ENCODE data around the gene PDGFA. TPM values are rescaled to one million over a fixed set of nuclear protein-coding genes. Genes with fewer than 3 reads are reported as not detected.
A peak's percentile ranks its signal among the peaks of the same experiment; 100 is the strongest.

Gene PDGFA
- total RNA-seq, 1 donor from 2014 or later: 9.8 TPM

DNA sequence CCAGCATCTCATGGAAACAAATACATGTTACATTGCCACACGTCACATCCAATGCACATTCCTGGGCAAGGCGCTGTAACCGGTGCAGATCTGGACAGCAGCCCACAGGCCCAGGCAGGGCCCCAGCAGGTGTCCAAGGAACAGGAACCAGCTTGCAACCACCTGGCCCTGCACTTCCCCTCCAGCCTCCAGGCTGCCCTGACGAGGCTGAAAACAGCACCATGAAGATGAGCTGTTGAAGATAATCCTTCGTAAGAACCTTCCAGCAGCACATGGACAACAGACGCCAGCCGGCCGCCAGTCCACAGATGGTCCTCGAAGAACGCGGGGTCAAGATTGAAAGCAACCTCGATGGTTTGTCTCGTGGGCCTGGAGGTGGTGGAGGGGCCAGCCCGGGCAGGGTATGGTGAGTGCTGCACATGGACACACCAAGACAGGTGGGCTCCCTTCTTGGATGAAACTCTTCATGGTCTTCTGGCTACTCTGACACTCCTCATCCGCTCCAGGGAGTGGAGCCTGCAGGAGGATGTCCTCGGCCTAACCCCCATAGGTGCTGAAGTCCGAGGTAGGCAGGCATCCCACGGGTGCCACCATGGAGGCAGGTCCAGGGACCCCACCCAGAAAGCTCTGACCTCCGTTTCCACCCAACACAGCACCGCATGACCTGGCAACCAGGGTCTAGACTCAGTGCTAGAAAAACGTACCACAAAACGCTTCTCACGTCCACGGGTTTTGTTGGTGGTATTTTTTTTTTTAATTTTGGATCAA is 22.9 kb downstream of the PDGFA start:
- Histone ChIP-seq H2AFZ (replicated peaks) (no peak overlapping the region), H3K9ac (no peak overlapping the region), H3K27me3 (no peaks in the 10 kb centered on the region), H3K36me3 (no peaks in the 10 kb centered on the region), H3K4me2 (no peak overlapping the region), H3K4me3 (no peak overlapping the region), H3K9me3 (ENCODE audit: low read depth) (no peaks in the 10 kb centered on the region), H3K79me2 (ENCODE audit: low read depth) (no peaks in the 10 kb centered on the region), H3K27ac (no peak overlapping the region), H3K4me1 (no peaks in the 10 kb centered on the region), H3F3A (ENCODE audit: low read depth) (no peaks in the 10 kb centered on the region), H4K20me1 (ENCODE audit: low read depth) (no peaks in the 10 kb centered on the region)
- no peaks in the 10 kb centered on the region for H3K36me3 Mint-ChIP-seq
- TF ChIP-seq EZH2 (IDR thresholded peaks at IDR 0.05) (no peak), EZH2phosphoT487 (IDR thresholded peaks at IDR 0.05) (no peak)
- TF ChIP-seq, protein P1, sequence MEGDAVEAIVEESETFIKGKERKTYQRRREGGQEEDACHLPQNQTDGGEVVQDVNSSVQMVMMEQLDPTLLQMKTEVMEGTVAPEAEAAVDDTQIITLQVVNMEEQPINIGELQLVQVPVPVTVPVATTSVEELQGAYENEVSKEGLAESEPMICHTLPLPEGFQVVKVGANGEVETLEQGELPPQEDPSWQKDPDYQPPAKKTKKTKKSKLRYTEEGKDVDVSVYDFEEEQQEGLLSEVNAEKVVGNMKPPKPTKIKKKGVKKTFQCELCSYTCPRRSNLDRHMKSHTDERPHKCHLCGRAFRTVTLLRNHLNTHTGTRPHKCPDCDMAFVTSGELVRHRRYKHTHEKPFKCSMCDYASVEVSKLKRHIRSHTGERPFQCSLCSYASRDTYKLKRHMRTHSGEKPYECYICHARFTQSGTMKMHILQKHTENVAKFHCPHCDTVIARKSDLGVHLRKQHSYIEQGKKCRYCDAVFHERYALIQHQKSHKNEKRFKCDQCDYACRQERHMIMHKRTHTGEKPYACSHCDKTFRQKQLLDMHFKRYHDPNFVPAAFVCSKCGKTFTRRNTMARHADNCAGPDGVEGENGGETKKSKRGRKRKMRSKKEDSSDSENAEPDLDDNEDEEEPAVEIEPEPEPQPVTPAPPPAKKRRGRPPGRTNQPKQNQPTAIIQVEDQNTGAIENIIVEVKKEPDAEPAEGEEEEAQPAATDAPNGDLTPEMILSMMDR (IDR thresholded peaks at IDR 0.05): no peak
- peaks cover 2% of the 10 kb centered on the region for H3K27me3 Mint-ChIP-seq (ENCODE audit: insufficient read depth, low read depth)
- no peak for DNase-seq (ENCODE audit: low spot score)
- no peak overlapping the region for H3K4me3 Mint-ChIP-seq
- H3K9me3 Mint-ChIP-seq: peaks cover 2% of the 10 kb centered on the region
- H3K27ac Mint-ChIP-seq: peak overlapping the region; percentile 37
- H3K4me1 Mint-ChIP-seq: peaks cover 16% of the 10 kb centered on the region

DNA sequence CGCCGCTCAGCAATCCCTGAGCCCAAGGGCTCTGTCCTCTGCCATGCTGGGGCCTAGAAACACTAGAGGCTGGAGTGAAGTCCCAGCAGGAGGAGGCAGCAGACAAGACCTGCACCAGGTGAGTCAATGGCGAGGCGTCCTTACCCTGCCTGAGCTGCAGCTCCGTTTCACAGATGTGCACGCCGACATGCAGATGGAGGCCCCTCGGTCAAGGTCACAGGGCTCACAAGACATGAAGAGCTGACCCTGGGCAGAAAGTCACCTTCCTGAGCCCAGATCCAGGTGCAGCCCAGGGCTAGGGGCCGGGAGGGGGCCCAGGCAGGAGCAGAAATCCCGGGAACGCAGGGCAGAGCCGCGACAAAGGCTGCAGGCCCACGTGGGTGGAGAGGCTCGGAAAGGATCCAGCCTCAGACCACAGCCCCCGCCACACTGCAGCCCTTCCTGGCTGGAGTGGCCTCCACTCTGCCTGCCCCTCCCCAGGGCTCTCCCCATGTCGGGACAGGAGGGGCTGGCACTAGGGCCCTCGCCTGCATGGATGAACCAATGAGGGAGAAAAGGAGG is 23.8 kb downstream of the PDGFA start:
- no peaks in the 10 kb centered on the region for H4K20me1 ChIP-seq (ENCODE audit: low read depth)
- Mint-ChIP-seq H3K9me3 (peaks cover 2% of the 10 kb centered on the region), H3K36me3 (no peaks in the 10 kb centered on the region), H3K27ac (no peak overlapping the region), H3K4me3 (no peak overlapping the region), H3K4me1 (peaks cover 12% of the 10 kb centered on the region), H3K27me3 (ENCODE audit: insufficient read depth, low read depth) (peaks cover 2% of the 10 kb centered on the region)
- H3K4me3 ChIP-seq: no peak overlapping the region
- no peaks in the 10 kb centered on the region for H3F3A ChIP-seq (ENCODE audit: low read depth)
- no peaks in the 10 kb centered on the region for H3K4me1 ChIP-seq
- no peaks in the 10 kb centered on the region for H3K79me2 ChIP-seq (ENCODE audit: low read depth)
- no peaks in the 10 kb centered on the region for H3K27me3 ChIP-seq
- TF ChIP-seq, protein P1 (IDR thresholded peaks at IDR 0.05): no peak
- no peak for TF ChIP-seq EZH2 (IDR thresholded peaks at IDR 0.05)
- no peak for TF ChIP-seq EZH2phosphoT487 (IDR thresholded peaks at IDR 0.05)
- DNase-seq (ENCODE audit: low spot score): no peak
- no peaks in the 10 kb centered on the region for H3K36me3 ChIP-seq
- H3K4me2 ChIP-seq: no peak overlapping the region
- H3K9me3 ChIP-seq (ENCODE audit: low read depth): no peaks in the 10 kb centered on the region
- H3K9ac ChIP-seq: no peak overlapping the region
- no peak overlapping the region for H2AFZ ChIP-seq (replicated peaks)
- H3K27ac ChIP-seq: no peak overlapping the region

DNA sequence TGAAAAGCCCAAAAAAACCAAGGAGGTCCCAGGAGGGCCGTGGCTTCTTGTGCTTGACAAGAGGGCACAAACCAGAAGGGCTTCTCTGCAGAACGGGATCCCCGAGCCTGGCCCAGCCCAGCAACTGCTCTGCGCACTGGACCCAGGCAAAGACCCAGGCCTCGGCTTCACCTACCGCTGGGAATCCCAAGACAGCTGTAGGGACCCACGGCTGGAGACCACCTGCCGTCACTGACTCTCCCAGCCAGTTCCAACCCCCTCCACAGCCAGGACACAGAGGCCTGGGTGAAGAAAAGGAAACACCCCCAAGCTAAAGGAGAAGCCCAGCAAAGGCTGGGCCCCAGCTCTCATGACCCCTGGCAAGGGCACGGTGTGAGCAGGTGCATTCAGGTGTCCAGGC is 24.3 kb downstream of the PDGFA start:
- Histone ChIP-seq H3F3A (ENCODE audit: low read depth) (no peaks in the 10 kb centered on the region), H4K20me1 (ENCODE audit: low read depth) (no peaks in the 10 kb centered on the region), H3K27ac (no peak overlapping the region), H3K79me2 (ENCODE audit: low read depth) (no peaks in the 10 kb centered on the region), H3K27me3 (no peaks in the 10 kb centered on the region), H3K36me3 (no peaks in the 10 kb centered on the region), H3K4me1 (peaks cover 4% of the 10 kb centered on the region), H3K4me3 (no peak overlapping the region), H2AFZ (replicated peaks) (no peak overlapping the region), H3K4me2 (no peak overlapping the region), H3K9me3 (ENCODE audit: low read depth) (no peaks in the 10 kb centered on the region), H3K9ac (no peak overlapping the region)
- H3K27ac Mint-ChIP-seq: no peak overlapping the region
- no peak for DNase-seq (ENCODE audit: low spot score)
- H3K4me1 Mint-ChIP-seq: peaks cover 12% of the 10 kb centered on the region
- peaks cover 2% of the 10 kb centered on the region for H3K27me3 Mint-ChIP-seq (ENCODE audit: insufficient read depth, low read depth)
- peaks cover 2% of the 10 kb centered on the region for H3K9me3 Mint-ChIP-seq
- TF ChIP-seq, protein P1 (IDR thresholded peaks at IDR 0.05): no peak
- TF ChIP-seq EZH2 (IDR thresholded peaks at IDR 0.05) (no peak), EZH2phosphoT487 (IDR thresholded peaks at IDR 0.05) (no peak)
- H3K36me3 Mint-ChIP-seq: no peaks in the 10 kb centered on the region
- no peak overlapping the region for H3K4me3 Mint-ChIP-seq
